MM.1S (cell line): ENCODE data around the gene ACTR3.

Experiments used
- DNase-seq: peaks from one replicate; pipeline ENCODE4 v3.0.0-alpha.2; 2015
- H2AFZ ChIP-seq: fragments of 300-600 bp; sonication (generic); 2 replicates; pipeline ENCODE4 v1.6.0; 2016; ENCODE audit warnings: antibody characterized with exemption, low read length
- H3F3A ChIP-seq: fragments of 300-600 bp; sonication (generic); 2 replicates; pipeline ENCODE4 v1.6.1; 2016; ENCODE audit warnings: mild to moderate bottlenecking, antibody characterized with exemption, low read length, moderate library complexity, mixed read lengths; ENCODE audit not compliant: insufficient read depth
- H3K27ac ChIP-seq: fragments of 300-600 bp; sonication (generic); 2 replicates; pipeline ENCODE4 v1.5.1; 2016; ENCODE audit warnings: mild to moderate bottlenecking, low read length
- H3K27me3 ChIP-seq: fragments of 300-600 bp; sonication (generic); replicated peaks from 2 replicates; pipeline ENCODE4 v1.6.0; 2016; ENCODE audit warnings: low read length; ENCODE audit not compliant: insufficient read depth
- H3K36me3 ChIP-seq: fragments of 300-600 bp; sonication (generic); replicated peaks from 2 replicates; pipeline ENCODE4 v1.6.1; 2016; ENCODE audit warnings: mild to moderate bottlenecking, low read length, mixed read lengths; ENCODE audit not compliant: insufficient read depth
- H3K4me1 ChIP-seq: fragments of 300-600 bp; sonication (generic); 2 replicates; pipeline ENCODE4 v1.6.1; 2016; ENCODE audit warnings: low read length, mixed read lengths
- H3K4me2 ChIP-seq: fragments of 300-600 bp; sonication (generic); 2 replicates; pipeline ENCODE4 v1.6.0; 2016; ENCODE audit warnings: low read depth, low read length
- H3K4me3 ChIP-seq: fragments of 300-600 bp; sonication (generic); 2 replicates; pipeline ENCODE4 v1.5.1; 2016; ENCODE audit warnings: low read length, mixed read lengths
- H3K79me2 ChIP-seq: fragments of 300-600 bp; sonication (generic); 2 replicates; pipeline ENCODE4 v1.6.1; 2016; ENCODE audit warnings: mixed run types, low read length, mixed read lengths
- H3K9ac ChIP-seq: fragments of 300-600 bp; sonication (generic); 2 replicates; pipeline ENCODE4 v1.6.1; 2016; ENCODE audit warnings: low read length, mixed read lengths
- H3K9me2 ChIP-seq: fragments of 300-600 bp; sonication (generic); replicated peaks from 2 replicates; pipeline ENCODE4 v1.6.1; 2016; ENCODE audit warnings: mild to moderate bottlenecking, low read length, mixed read lengths; ENCODE audit not compliant: insufficient read depth
- H3K9me3 ChIP-seq: fragments of 300-600 bp; sonication (generic); replicated peaks from 2 replicates; pipeline ENCODE4 v1.6.1; 2016; ENCODE audit warnings: mild to moderate bottlenecking, low read length, mixed read lengths; ENCODE audit not compliant: insufficient read depth
- H4K20me1 ChIP-seq: fragments of 300-600 bp; sonication (generic); 2 replicates; pipeline ENCODE4 v1.6.1; 2016; ENCODE audit warnings: mild to moderate bottlenecking, low read length, moderate library complexity, mixed read lengths; ENCODE audit not compliant: insufficient read depth
- EZH2 ChIP-seq: fragments of 300-600 bp; sonication (generic); optimal IDR thresholded peaks from 2 replicates; pipeline ENCODE3; 2017; ENCODE audit warnings: low read depth, mild to moderate bottlenecking, antibody characterized with exemption, low read length, mixed read lengths
- EZH2phosphoT487 ChIP-seq: fragments of 300-600 bp; sonication (generic); IDR thresholded peaks from 2 replicates; pipeline ENCODE4 v1.6.1; 2018; ENCODE audit warnings: antibody characterized with exemption, low read length
- TF ChIP-seq, protein P1 (sequence below): fragments of 300-600 bp; sonication (generic); IDR thresholded peaks from 2 replicates; pipeline ENCODE4 v1.5.1; 2016; ENCODE audit warnings: antibody characterized with exemption, low read length, mixed read lengths

The ACTR3 gene

DNA sequence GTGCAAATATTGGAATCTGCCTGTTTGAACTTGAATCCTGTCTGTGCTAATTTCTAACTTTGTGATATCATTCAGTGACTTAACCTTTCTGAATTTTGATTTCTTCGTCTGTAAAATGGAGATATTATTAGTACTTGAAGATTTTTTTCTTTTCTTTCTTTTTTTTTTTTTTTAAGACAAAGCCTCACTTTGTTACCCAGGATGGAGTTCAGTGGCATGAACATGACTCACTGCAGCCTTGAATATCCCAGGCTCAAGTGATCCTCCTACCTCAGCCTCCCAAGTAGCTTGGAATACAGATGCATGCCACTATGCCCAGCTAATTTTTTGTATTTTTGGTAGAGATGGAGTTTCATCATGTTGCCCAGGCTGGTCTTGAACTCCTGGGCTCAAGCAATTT is 28.3 kb downstream of the ACTR3 start:
- Histone ChIP-seq H4K20me1 (peaks cover 49% of the 10 kb centered on the region), H3K36me3 (peaks cover 12% of the 10 kb centered on the region; the same call in 1 of the 2 replicates), H3K4me2 (no peak overlapping the region), H3K27me3 (no peaks in the 10 kb centered on the region), H3K4me3 (no peak overlapping the region), H3K9me2 (no peaks in the 10 kb centered on the region), H3F3A (peaks cover 17% of the 10 kb centered on the region), H3K9me3 (no peaks in the 10 kb centered on the region), H3K4me1 (peaks cover 13% of the 10 kb centered on the region), H2AFZ (no peak overlapping the region), H3K27ac (no peak overlapping the region), H3K79me2 (peaks cover 97% of the 10 kb centered on the region), H3K9ac (no peak overlapping the region)
- TF ChIP-seq, protein P1, sequence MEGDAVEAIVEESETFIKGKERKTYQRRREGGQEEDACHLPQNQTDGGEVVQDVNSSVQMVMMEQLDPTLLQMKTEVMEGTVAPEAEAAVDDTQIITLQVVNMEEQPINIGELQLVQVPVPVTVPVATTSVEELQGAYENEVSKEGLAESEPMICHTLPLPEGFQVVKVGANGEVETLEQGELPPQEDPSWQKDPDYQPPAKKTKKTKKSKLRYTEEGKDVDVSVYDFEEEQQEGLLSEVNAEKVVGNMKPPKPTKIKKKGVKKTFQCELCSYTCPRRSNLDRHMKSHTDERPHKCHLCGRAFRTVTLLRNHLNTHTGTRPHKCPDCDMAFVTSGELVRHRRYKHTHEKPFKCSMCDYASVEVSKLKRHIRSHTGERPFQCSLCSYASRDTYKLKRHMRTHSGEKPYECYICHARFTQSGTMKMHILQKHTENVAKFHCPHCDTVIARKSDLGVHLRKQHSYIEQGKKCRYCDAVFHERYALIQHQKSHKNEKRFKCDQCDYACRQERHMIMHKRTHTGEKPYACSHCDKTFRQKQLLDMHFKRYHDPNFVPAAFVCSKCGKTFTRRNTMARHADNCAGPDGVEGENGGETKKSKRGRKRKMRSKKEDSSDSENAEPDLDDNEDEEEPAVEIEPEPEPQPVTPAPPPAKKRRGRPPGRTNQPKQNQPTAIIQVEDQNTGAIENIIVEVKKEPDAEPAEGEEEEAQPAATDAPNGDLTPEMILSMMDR, result no peak
- TF ChIP-seq EZH2phosphoT487 (no peak), EZH2 (no peak)
- DNase-seq, result no peak

DNA sequence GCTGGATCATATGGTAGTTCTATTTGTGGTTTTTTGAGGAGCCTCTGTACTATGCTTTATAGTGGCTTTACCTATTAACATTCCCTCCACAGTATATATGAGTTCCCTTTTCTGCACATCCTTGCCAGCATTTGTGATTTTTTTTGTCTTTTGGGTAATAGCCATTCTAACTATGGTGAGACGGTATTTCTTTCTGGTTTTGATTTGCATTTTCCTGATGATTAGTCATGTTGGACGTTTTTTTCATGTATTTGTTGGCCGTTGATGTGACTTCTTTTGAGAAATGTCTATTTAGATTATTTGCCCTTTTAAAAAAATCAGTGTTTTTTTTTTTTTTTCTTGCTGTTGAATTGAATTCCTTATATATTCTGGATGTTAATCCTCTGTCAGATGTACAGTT is 31.1 kb downstream of the ACTR3 start:
- Histone ChIP-seq H3K4me3 (no peak overlapping the region), H4K20me1 (peaks cover 45% of the 10 kb centered on the region), H3K9ac (no peak overlapping the region), H3K27ac (no peak overlapping the region), H3F3A (peaks cover 17% of the 10 kb centered on the region), H3K4me2 (no peak overlapping the region), H3K9me3 (no peaks in the 10 kb centered on the region), H3K27me3 (no peaks in the 10 kb centered on the region), H3K36me3 (peaks cover 12% of the 10 kb centered on the region; the same call in 1 of the 2 replicates), H2AFZ (no peak overlapping the region), H3K79me2 (peaks cover 92% of the 10 kb centered on the region), H3K9me2 (no peaks in the 10 kb centered on the region), H3K4me1 (peaks cover 13% of the 10 kb centered on the region)
- TF ChIP-seq EZH2phosphoT487 (no peak), EZH2 (no peak)
- TF ChIP-seq, protein P1, result no peak
- no peak for DNase-seq

DNA sequence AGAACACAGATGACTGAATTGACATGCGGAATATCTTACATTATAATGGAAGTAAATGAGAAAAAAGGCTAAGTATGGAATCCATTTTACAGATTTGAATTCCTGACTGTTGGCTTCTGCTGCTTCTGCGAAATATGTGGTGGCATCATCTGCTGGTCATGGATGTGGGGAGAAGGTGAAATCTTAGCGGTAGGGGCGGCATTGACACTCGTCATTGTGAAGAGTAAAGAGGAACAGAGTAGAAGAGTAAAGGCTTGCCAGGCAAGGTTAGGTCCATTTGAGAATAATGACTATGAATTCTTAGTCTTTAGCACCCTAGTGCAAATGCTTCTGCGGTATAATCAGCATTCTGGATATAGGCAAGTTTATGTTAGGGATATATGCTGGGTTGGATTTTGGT is 32.4 kb downstream of the ACTR3 start:
- TF ChIP-seq EZH2 (no peak), EZH2phosphoT487 (no peak)
- TF ChIP-seq, protein P1, result no peak
- Histone ChIP-seq H2AFZ (no peak overlapping the region), H3K9me3 (no peaks in the 10 kb centered on the region), H4K20me1 (peaks cover 42% of the 10 kb centered on the region), H3K4me1 (peaks cover 13% of the 10 kb centered on the region), H3K36me3 (peaks cover 19% of the 10 kb centered on the region; the same call in 1 of the 2 replicates), H3K4me3 (no peak overlapping the region), H3K79me2 (peaks cover 89% of the 10 kb centered on the region), H3F3A (peaks cover 17% of the 10 kb centered on the region), H3K27ac (no peak overlapping the region), H3K4me2 (no peak overlapping the region), H3K27me3 (no peaks in the 10 kb centered on the region), H3K9ac (no peak overlapping the region), H3K9me2 (no peaks in the 10 kb centered on the region)
- DNase-seq, result no peak
